Transverse colon (tissue), 4 donors: ENCODE results near the gene MAX.

Source experiments
- POLR2A ChIP-seq: fragments of 450-650 bp; IDR thresholded peaks from one replicate; pipeline ENCODE4 v1.6.1; 2016; ENCODE audit warnings: antibody characterized with exemption, mild to moderate bottlenecking, moderate library complexity
- POLR2AphosphoS5 ChIP-seq, 3 donors: sonication (generic); formaldehyde crosslinking; IDR thresholded peaks; one replicate each; pipeline ENCODE4 v1.6.1; 2016; ENCODE audit warnings: antibody characterized with exemption in 3 of 3
- TF ChIP-seq, protein P1 (sequence below), 5 experiments: fragments of 200-600 bp in 3 of 5; fragments of 450-650 bp in 2 of 5; sonication (generic) in 3 of 5; IDR thresholded peaks; 1 replicate in 2 of 5; 2 replicates in 3 of 5; pipeline ENCODE4 v1.5.1; 2016 to 2017; ENCODE audit warnings: antibody characterized with exemption in 5 of 5, inconsistent platforms in 3 of 5, mild to moderate bottlenecking in 2 of 5, moderate library complexity in 1 of 5

DNA sequence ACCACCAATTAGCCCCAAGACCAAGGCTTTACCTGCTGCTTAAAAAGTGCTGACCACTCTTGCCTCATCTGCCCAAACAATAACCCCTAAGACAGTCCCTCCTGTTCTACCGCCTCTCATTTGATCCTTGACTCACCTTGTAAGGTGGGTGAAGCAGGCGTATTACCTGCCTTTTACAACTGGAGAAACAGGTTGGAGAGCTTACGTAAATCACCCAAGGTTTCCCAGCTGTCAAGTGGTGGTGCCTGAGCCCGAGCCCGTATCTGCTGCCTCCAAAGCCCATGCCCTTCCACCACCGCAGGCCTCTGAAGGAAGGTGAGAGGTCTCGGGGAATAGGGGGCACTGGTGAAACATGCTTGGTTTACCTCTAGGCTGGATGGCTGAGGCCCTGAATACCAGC lies 36.6 kb downstream of the MAX start:
- TF ChIP-seq POLR2AphosphoS5 (IDR thresholded peaks at IDR 0.05) = no peak
- TF ChIP-seq POLR2A = no peak
- TF ChIP-seq, protein P1, sequence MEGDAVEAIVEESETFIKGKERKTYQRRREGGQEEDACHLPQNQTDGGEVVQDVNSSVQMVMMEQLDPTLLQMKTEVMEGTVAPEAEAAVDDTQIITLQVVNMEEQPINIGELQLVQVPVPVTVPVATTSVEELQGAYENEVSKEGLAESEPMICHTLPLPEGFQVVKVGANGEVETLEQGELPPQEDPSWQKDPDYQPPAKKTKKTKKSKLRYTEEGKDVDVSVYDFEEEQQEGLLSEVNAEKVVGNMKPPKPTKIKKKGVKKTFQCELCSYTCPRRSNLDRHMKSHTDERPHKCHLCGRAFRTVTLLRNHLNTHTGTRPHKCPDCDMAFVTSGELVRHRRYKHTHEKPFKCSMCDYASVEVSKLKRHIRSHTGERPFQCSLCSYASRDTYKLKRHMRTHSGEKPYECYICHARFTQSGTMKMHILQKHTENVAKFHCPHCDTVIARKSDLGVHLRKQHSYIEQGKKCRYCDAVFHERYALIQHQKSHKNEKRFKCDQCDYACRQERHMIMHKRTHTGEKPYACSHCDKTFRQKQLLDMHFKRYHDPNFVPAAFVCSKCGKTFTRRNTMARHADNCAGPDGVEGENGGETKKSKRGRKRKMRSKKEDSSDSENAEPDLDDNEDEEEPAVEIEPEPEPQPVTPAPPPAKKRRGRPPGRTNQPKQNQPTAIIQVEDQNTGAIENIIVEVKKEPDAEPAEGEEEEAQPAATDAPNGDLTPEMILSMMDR (IDR thresholded peaks at IDR 0.05) = no peak
